Measurements from ENCODE around the gene C5. TPM values are rescaled to one million over a fixed set of nuclear protein-coding genes. Genes with fewer than 3 reads are reported as not detected.

C5 gene
- polyA plus RNA-seq, 1 donor = 25.9 TPM

DNA sequence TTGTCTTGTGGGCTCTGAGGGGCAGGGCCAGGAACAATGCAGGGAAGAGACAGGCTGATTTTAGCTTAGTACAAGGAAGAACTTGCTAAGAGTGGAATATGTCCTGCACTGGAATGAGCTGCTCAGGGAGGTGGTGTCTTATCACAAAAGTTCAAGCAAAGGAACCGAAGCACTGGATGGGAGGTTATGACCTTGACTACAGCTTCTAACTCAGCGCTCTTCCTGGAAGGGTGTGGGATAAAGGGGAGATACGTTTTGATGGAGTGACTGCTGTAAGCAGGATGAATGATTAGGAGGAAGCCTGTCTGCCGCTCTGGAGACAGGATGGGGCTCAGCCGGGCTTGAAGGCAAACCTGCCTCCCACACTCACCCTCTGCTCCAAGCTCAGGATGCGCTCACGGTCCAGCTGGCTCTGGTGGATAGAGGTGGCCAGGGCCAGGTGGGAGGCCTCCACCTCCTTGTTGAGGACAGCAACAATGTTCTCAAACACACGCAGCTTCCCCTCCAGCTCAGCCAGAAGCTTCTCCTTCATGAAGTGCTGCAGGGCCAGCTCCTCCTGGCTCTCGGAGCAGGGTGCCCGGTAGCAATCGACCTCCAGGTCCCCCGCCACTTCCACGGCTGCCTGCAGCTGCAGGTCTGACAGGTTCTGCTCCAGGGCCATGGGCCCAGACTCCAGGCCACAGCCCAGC, 137.0 kb downstream of the C5 start:
- no peak overlapping the region for H3K4me3 ChIP-seq (ENCODE audit: low read length)
- H3K4me1 ChIP-seq (ENCODE audit: control insufficient read depth, insufficient read depth, low read length) = no peaks in the 10 kb centered on the region
- DNase-seq = no peak
- H3K27ac ChIP-seq (ENCODE audit: low read length) = no peak overlapping the region
- no peaks in the 10 kb centered on the region for H3K9me3 ChIP-seq (ENCODE audit: control insufficient read depth, low read depth, low read length)
- H3K27me3 ChIP-seq (ENCODE audit: control insufficient read depth, insufficient read depth, low read length) = no peaks in the 10 kb centered on the region
- H3K36me3 ChIP-seq (ENCODE audit: control insufficient read depth, insufficient read depth, low read length) = peaks cover 4% of the 10 kb centered on the region
- no CpG with 5 or more reads among the region's 13 CpGs for WGBS (ENCODE audit: insufficient coverage, low lambda C conversion rate)

DNA sequence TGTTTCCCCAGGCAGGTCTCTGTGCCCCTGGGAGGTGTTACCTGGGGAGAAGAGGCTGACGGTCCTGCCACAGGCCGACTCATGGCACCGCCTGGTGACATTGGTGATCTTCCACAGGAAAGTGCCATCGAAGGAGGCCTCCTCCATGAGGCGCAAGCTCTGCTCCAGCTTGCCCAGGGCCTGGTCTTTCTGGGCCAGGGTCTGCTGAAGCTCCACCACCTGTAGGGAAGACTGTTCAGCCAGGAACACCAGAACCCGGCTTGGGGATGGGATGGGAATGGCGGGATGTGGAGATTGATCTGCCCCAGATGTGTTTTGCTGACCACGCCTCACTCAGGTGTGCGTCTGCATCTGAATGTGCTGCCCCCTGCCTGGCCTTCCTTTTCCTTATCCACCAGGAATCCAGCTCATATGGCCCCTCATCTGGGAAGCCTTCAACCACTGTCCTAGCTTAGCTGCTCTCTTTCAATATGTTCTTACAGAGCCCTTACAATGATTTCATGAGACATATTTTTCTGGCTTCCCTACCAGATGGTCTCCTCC, 138.7 kb downstream of the C5 start:
- peaks cover 4% of the 10 kb centered on the region for H3K36me3 ChIP-seq (ENCODE audit: control insufficient read depth, insufficient read depth, low read length)
- WGBS (ENCODE audit: insufficient coverage, low lambda C conversion rate) = 60% methylated on average over 1 of the region's 9 CpGs
- no peak overlapping the region for H3K4me3 ChIP-seq (ENCODE audit: low read length)

DNA sequence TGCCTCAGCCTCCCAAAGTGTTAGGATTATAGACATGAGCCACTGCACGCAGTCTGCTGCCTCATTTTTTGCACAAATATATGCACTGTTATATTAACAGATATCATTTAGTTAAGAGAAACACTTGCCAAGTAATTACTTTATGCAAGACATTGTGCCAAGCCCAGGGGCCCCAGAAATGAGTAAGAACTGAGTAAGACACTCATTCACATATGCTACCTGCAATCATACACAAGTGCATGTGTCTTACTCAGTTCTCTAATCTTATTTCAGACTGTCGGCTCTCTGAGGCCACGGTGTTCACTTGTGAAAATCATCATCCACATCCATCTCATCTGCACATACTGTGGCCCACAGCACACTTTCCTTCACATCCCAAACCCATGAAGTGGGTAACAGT, 139.4 kb downstream of the C5 start:
- peaks cover 4% of the 10 kb centered on the region for H3K36me3 ChIP-seq (ENCODE audit: control insufficient read depth, insufficient read depth, low read length)
- no peaks in the 10 kb centered on the region for H3K4me1 ChIP-seq (ENCODE audit: control insufficient read depth, insufficient read depth, low read length)
- no peak overlapping the region for H3K27ac ChIP-seq (ENCODE audit: low read length)
- H3K27me3 ChIP-seq (ENCODE audit: control insufficient read depth, insufficient read depth, low read length) = no peaks in the 10 kb centered on the region
- H3K4me3 ChIP-seq (ENCODE audit: low read length) = no peak overlapping the region
- no peaks in the 10 kb centered on the region for H3K9me3 ChIP-seq (ENCODE audit: control insufficient read depth, low read depth, low read length)
- no peak for DNase-seq
- WGBS (ENCODE audit: insufficient coverage, low lambda C conversion rate) = no CpG with 5 or more reads among the region's 3 CpGs

More for the DNA sequence above, 138.7 kb downstream of the C5 start:
- no peak for DNase-seq
- Histone ChIP-seq H3K27ac (ENCODE audit: low read length) (no peak overlapping the region), H3K27me3 (ENCODE audit: control insufficient read depth, insufficient read depth, low read length) (no peaks in the 10 kb centered on the region), H3K9me3 (ENCODE audit: control insufficient read depth, low read depth, low read length) (no peaks in the 10 kb centered on the region), H3K4me1 (ENCODE audit: control insufficient read depth, insufficient read depth, low read length) (no peaks in the 10 kb centered on the region)

DNA sequence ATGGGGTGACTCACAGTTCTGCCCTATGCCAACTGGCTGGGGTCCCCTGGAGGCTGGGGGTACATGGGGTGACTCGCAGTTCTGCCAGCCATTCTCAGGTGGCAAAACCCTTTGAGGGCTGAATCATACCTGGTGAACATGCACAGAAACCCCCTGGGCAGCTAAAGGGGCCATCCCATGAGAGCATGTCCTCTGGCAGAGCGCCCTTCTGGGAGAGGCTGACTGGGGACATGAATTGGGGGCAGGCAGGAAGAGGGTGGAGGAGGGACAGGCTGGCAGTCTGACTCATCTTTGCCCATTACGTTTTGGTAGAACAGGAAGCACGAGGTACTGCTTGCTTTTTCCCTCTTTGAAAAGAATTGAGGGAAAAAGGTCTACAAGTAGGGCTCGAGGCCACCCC, 140.2 kb downstream of the C5 start:
- DNase-seq = no peak
- H3K27ac ChIP-seq (ENCODE audit: low read length) = no peak overlapping the region
- WGBS (ENCODE audit: insufficient coverage, low lambda C conversion rate) = no CpG with 5 or more reads among the region's 5 CpGs
- H3K36me3 ChIP-seq (ENCODE audit: control insufficient read depth, insufficient read depth, low read length) = peaks cover 4% of the 10 kb centered on the region
- H3K9me3 ChIP-seq (ENCODE audit: control insufficient read depth, low read depth, low read length) = no peaks in the 10 kb centered on the region
- no peaks in the 10 kb centered on the region for H3K4me1 ChIP-seq (ENCODE audit: control insufficient read depth, insufficient read depth, low read length)
- H3K4me3 ChIP-seq (ENCODE audit: low read length) = no peak overlapping the region
- no peaks in the 10 kb centered on the region for H3K27me3 ChIP-seq (ENCODE audit: control insufficient read depth, insufficient read depth, low read length)

DNA sequence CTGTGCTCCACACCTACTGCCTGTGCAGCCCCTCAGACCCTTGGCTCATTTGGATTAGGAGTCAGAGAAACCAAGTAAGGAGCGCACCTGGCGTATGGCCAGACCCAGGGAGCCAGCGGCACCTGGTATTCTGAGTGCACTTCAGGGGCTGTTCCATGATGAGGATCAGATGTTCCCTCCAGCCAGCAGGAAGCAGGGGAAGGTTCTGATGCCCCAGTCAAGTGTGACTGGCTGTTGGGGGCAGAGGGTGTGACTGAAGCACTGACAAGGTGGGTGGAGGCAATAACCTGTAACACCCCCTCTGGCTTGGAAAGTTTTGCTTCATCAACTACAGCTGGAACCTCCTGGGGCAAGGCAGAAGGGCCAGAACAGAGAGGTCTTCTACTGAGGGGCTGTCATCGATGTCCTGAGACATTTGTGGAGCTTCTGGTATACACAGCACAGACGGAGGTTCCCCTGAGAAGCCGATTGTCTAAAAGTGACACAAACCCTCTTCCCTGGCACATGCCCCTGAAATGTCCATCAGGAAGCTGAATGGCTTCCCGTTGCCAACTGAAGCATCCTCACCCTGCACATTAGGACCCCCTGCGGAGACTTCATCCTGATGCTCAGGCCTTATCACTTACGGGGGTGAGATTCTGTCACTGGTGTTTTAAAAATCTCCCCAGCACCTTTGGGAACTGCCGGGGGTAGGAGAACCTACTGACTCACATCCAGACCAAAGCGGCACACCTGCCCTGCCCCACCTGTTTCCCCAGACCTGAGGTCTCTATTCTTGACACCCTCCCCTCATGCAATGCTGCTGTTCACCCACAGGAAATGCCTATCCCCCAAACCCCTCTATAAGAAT, 144.5 kb downstream of the C5 start:
- Histone ChIP-seq H3K4me1 (ENCODE audit: control insufficient read depth, insufficient read depth, low read length) (no peaks in the 10 kb centered on the region), H3K4me3 (ENCODE audit: low read length) (no peak overlapping the region), H3K27ac (ENCODE audit: low read length) (no peak overlapping the region), H3K9me3 (ENCODE audit: control insufficient read depth, low read depth, low read length) (no peaks in the 10 kb centered on the region), H3K36me3 (ENCODE audit: control insufficient read depth, insufficient read depth, low read length) (peaks cover 2% of the 10 kb centered on the region), H3K27me3 (ENCODE audit: control insufficient read depth, insufficient read depth, low read length) (no peaks in the 10 kb centered on the region)
- no CpG with 5 or more reads among the region's 11 CpGs for WGBS (ENCODE audit: insufficient coverage, low lambda C conversion rate)
- DNase-seq = no peak

DNA sequence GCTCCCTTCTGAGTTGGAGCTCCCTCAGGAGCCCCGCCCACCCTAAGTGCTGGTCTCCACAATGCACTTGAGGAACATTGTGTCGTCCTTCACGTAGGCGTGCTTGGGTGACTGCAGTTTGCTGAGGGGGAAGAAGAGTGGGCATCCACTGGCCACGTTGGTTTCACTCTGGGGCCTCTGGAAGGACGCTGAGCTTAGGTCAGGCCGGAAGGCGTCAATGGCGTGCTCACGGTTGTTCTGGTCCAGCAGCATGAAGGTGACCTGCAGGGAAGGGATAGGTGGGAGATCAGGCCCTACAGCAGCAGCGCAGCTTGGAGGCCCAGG, 145.1 kb downstream of the C5 start:
- whole genome bisulfite sequencing (ENCODE audit: insufficient coverage, low lambda C conversion rate) = no CpG with 5 or more reads among the region's 11 CpGs
- H3K9me3 ChIP-seq (ENCODE audit: control insufficient read depth, low read depth, low read length) = no peaks in the 10 kb centered on the region
- DNase-seq = no peak
- no peaks in the 10 kb centered on the region for H3K27me3 ChIP-seq (ENCODE audit: control insufficient read depth, insufficient read depth, low read length)
- H3K36me3 ChIP-seq (ENCODE audit: control insufficient read depth, insufficient read depth, low read length) = peaks cover 2% of the 10 kb centered on the region
- H3K4me3 ChIP-seq (ENCODE audit: low read length) = no peak overlapping the region
- H3K27ac ChIP-seq (ENCODE audit: low read length) = no peak overlapping the region
- no peaks in the 10 kb centered on the region for H3K4me1 ChIP-seq (ENCODE audit: control insufficient read depth, insufficient read depth, low read length)

DNA sequence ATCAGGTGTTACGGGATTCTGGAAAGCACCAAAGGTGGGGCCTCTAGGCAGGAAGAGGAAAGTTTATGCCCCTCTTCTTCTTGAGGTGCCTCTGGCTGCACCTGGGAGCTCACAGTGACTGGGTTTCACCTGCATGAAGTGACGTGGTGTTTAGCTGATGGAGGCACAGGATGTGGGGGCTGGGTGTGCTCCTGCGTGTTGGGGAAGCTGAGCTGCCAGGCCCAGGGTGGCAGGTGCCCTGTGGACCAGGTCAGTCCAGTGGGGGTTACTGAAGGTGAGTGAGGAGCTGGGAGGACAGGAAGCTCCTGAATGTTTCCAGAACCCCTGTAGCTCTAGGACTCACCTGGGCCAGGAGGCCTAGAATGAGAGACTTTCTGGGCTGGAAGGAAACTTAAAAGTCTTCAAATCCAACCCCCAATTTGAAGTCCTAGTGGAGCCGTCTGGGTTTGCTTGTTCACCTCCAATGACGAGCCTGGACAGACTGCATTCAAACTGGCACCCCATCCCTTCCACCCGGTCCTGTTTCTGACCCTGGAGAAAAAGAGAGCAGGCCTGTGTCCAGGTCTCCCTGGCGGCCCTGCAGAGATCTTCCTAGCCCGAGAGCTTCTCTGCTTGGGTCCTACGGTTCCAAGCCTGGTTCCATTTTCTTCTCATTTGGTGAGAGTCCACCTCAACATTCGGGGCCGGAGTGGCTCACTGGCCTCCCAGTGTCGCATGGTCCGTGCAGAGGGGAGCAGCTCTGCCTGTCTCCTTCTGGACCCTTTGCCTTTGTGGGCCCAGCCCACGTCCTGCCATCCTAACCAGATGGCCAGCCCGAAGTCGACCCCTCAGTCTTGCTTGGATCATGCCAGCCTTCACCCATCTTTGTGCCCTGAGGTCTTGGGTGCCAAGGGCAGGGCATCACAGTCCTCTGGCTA, 145.8 kb downstream of the C5 start:
- Histone ChIP-seq H3K36me3 (ENCODE audit: control insufficient read depth, insufficient read depth, low read length) (peaks cover 2% of the 10 kb centered on the region), H3K4me1 (ENCODE audit: control insufficient read depth, insufficient read depth, low read length) (no peaks in the 10 kb centered on the region), H3K27me3 (ENCODE audit: control insufficient read depth, insufficient read depth, low read length) (no peaks in the 10 kb centered on the region), H3K4me3 (ENCODE audit: low read length) (no peak overlapping the region), H3K27ac (ENCODE audit: low read length) (no peak overlapping the region), H3K9me3 (ENCODE audit: control insufficient read depth, low read depth, low read length) (no peaks in the 10 kb centered on the region)
- no peak for DNase-seq
- WGBS (ENCODE audit: insufficient coverage, low lambda C conversion rate) = no CpG with 5 or more reads among the region's 16 CpGs

DNA sequence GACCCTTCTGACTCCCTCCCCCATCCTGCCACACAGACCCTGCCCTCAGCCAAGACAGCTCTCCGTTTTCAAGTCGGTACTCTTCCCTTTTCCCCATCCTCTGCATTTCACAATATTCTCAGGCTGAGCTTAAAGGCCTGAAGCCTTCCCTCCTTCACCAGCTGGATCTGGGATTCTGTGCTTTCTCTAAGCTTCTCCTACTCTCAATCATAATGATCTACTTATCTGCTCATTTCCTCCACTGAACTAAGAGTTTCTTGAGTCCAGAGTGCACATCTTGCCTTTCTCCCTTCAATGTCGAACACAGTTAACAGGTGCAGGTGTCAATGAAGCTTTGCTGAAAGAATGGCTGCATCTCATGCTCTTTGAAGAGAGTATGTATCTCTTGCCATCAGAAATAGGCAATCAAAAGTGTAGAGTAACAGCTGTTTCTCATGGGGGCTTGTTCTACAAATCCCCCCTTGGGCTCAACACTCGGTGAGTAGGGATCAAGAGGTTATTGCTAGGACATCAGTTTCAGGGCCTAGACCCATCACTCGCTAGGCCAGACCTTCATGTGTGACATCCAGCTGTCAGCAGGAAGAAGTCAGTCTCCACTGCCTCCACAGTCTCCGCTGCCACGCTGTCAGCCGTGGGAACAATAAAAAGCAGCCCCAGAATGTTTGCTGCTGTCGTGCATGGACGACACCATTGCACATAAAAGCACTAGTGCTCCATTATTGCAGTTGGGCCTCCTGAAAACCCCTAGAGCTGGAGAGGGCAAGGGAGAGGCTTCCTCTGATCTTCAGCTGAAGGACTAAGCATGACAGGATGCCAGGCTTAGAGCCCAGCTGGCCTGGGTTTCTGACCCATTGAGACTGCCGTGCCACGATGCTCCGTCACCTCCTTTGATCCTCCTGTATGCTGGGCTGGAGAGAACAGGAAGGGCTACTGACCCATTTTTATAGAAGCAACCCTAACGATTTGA, 147.2 kb downstream of the C5 start:
- WGBS (ENCODE audit: insufficient coverage, low lambda C conversion rate) = 43% methylated on average over 2 of the region's 14 CpGs
- Histone ChIP-seq H3K4me3 (ENCODE audit: low read length) (no peak overlapping the region), H3K27me3 (ENCODE audit: control insufficient read depth, insufficient read depth, low read length) (no peaks in the 10 kb centered on the region), H3K9me3 (ENCODE audit: control insufficient read depth, low read depth, low read length) (no peaks in the 10 kb centered on the region), H3K4me1 (ENCODE audit: control insufficient read depth, insufficient read depth, low read length) (no peaks in the 10 kb centered on the region), H3K27ac (ENCODE audit: low read length) (no peak overlapping the region), H3K36me3 (ENCODE audit: control insufficient read depth, insufficient read depth, low read length) (peaks cover 2% of the 10 kb centered on the region)
- no peak for DNase-seq
